Endothelial cell of umbilical vein (primary cell): ENCODE data around the gene GPR68. TPM values are rescaled to one million over a fixed set of nuclear protein-coding genes. Genes with fewer than 3 reads are reported as not detected.

ENCODE experiments used
- BruUV-seq: library from RNA; stranded (reverse); fragments of 400-500 nt; replicated peaks from 2 replicates; lab custom pipeline; 2021; lab: Mats Ljungman, UMichigan
- CTCF ChIA-PET: fragments of 300-600, 350-600 bp; sonication (Branson Sonifier 250); formaldehyde crosslinking; loops from one replicate; lab custom pipeline; 2021; ENCODE audit warnings: antibody characterized with exemption, inconsistent platforms; lab: Charles Lee
- POLR2A ChIA-PET: fragments of 300-600, 350-600 bp; sonication (Branson Sonifier 250); formaldehyde crosslinking; loops from one replicate; lab custom pipeline; 2021; ENCODE audit warnings: antibody characterized with exemption, inconsistent platforms; lab: Charles Lee
- DNase-seq: peaks from one replicate; pipeline ENCODE4 v3.0.0-alpha.2; 2011; ENCODE audit warnings: low read depth, low spot score
- FAIRE-seq: peaks from 2 replicates; lab custom pipeline; 2011; peaks lifted over from hg19 to GRCh38; lab: Jason Lieb, UNC
- H2AFZ ChIP-seq: 2 replicates; pipeline ENCODE4 v1.6.0; 2012; ENCODE audit warnings: low read depth, low read length, control low read depth, inconsistent platforms
- H3K27ac ChIP-seq: 2 replicates; pipeline ENCODE4 v1.5.1; 2011; ENCODE audit warnings: low read depth, mild to moderate bottlenecking, control low read depth, low read length, moderate library complexity; ENCODE audit not compliant: insufficient read depth
- H3K27me3 ChIP-seq, 2 experiments: 2 replicates each; pipeline versions ENCODE4 v1.6.0 to v1.6.1; 2011; ENCODE audit warnings: low read length in 2 of 2, mixed read lengths in 1 of 2; ENCODE audit not compliant: control insufficient read depth in 2 of 2, insufficient read depth in 2 of 2
- H3K36me3 ChIP-seq, 2 experiments: 2 replicates in 1 of 2; 3 replicates in 1 of 2; pipeline ENCODE4 v1.5.1; 2011; ENCODE audit warnings: low read length in 2 of 2, mild to moderate bottlenecking in 1 of 2, moderate library complexity in 1 of 2; ENCODE audit not compliant: control insufficient read depth in 2 of 2, insufficient read depth in 2 of 2; ENCODE audit errors: extremely low read depth in 1 of 2
- H3K4me1 ChIP-seq: 3 replicates; pipeline ENCODE4 v1.5.1; 2011; ENCODE audit warnings: mild to moderate bottlenecking, low read length; ENCODE audit not compliant: control insufficient read depth, insufficient read depth; ENCODE audit errors: extremely low read depth
- H3K4me2 ChIP-seq: 2 replicates; pipeline ENCODE4 v1.6.1; 2011; ENCODE audit warnings: low read length, control low read depth, mixed read lengths; ENCODE audit not compliant: insufficient read depth
- H3K4me3 ChIP-seq, 3 experiments: fragments of 200-600 bp in 1 of 3; sonication (generic), shearing (Covaris generic) in 1 of 3; replicated peaks in 1 of 3; 2 replicates each; pipeline ENCODE4 v1.5.1; 2011 to 2016; ENCODE audit warnings: control low read depth in 3 of 3, low read length in 3 of 3, mild to moderate bottlenecking in 2 of 3, inconsistent platforms in 1 of 3, low read depth in 1 of 3, moderate library complexity in 1 of 3; ENCODE audit not compliant: insufficient read depth in 1 of 3
- H3K79me2 ChIP-seq: 2 replicates; pipeline ENCODE4 v1.6.0; 2012; ENCODE audit warnings: low read length, inconsistent platforms; ENCODE audit not compliant: control insufficient read depth, insufficient read depth
- H3K9ac ChIP-seq: replicated peaks from 2 replicates; pipeline ENCODE3; 2011; ENCODE audit warnings: low read length, control low read depth; ENCODE audit not compliant: insufficient read depth; ENCODE audit errors: extremely low read depth
- H3K9me1 ChIP-seq: replicated peaks from 3 replicates; pipeline ENCODE4 v1.6.0; 2011; ENCODE audit warnings: mild to moderate bottlenecking, low read length; ENCODE audit not compliant: control insufficient read depth, insufficient read depth; ENCODE audit errors: extremely low read depth
- H3K9me3 ChIP-seq: replicated peaks from 2 replicates; pipeline ENCODE4 v1.5.1; 2012; ENCODE audit warnings: low read length, inconsistent platforms; ENCODE audit not compliant: control insufficient read depth, insufficient read depth
- H4K20me1 ChIP-seq: replicated peaks from 2 replicates; pipeline ENCODE3; 2011; ENCODE audit warnings: mild to moderate bottlenecking, low read length; ENCODE audit not compliant: control insufficient read depth, insufficient read depth; ENCODE audit errors: extremely low read depth
- CTCF ChIP-seq, 2 donors: IDR thresholded peaks; 1 replicate in 1 of 2; 2 replicates in 1 of 2; pipeline ENCODE4 v1.5.1; 2011; ENCODE audit warnings: low read length in 2 of 2, mild to moderate bottlenecking in 2 of 2, moderate library complexity in 2 of 2, control low read depth in 1 of 2, inconsistent platforms in 1 of 2, low read depth in 1 of 2; ENCODE audit not compliant: insufficient read depth in 1 of 2; ENCODE audit errors: extremely low read depth in 1 of 2
- EZH2 ChIP-seq: IDR thresholded peaks from 2 replicates; pipeline ENCODE4 v1.6.1; 2012; ENCODE audit warnings: borderline replicate concordance, low read depth, mild to moderate bottlenecking, moderate library complexity, low read length, inconsistent platforms; ENCODE audit not compliant: severe bottlenecking
- FOS ChIP-seq: IDR thresholded peaks from 2 replicates; pipeline ENCODE4 v1.6.1; 2011; ENCODE audit warnings: mild to moderate bottlenecking, low read length, moderate library complexity, borderline replicate concordance; ENCODE audit not compliant: insufficient read depth
- GATA2 ChIP-seq: IDR thresholded peaks from 2 replicates; pipeline ENCODE4 v1.7.0; 2011; ENCODE audit warnings: low read depth, mild to moderate bottlenecking, moderate library complexity, mixed read lengths, low read length; ENCODE audit not compliant: insufficient read length, insufficient read depth
- JUN ChIP-seq: IDR thresholded peaks from 2 replicates; pipeline ENCODE4 v1.6.1; 2011; ENCODE audit warnings: borderline replicate concordance, low read depth; ENCODE audit not compliant: insufficient read length, insufficient read depth
- MAX ChIP-seq: IDR thresholded peaks from 2 replicates; pipeline ENCODE4 v1.6.1; 2011; ENCODE audit not compliant: insufficient read depth, insufficient read length
- MYC ChIP-seq: IDR thresholded peaks from one replicate; pipeline ENCODE4 v1.6.1; 2011; ENCODE audit warnings: mild to moderate bottlenecking, low read depth, low read length
- POLR2A ChIP-seq: IDR thresholded peaks from 2 replicates; pipeline ENCODE4 v1.6.1; 2012; ENCODE audit warnings: low read depth, mild to moderate bottlenecking, control low read depth, low read length
- POLR2AphosphoS5 ChIP-seq: IDR thresholded peaks from 2 replicates; pipeline ENCODE4 v1.6.1; 2012; ENCODE audit warnings: low read depth, mild to moderate bottlenecking, control low read depth, low read length, moderate library complexity; ENCODE audit not compliant: insufficient read depth
- dilution Hi-C: fragments of 300-500 bp; cut with MboI; formaldehyde crosslinking; loops from one replicate; pipeline ENCODE4 v1.15.0; 2019; ENCODE audit warnings: low sequenced_read_pairs; ENCODE audit not compliant: extremely low pct_ligation_motif_present
- intact Hi-C: fragments of 100-400 bp; cut with micrococcal nuclease; formaldehyde crosslinking; loops from one replicate; pipeline ENCODE4 v1.10.0; 2022
- polyA plus RNA-seq, 4 experiments: library from polyadenylated mRNA; depleted of rRNA in 3 of 4; stranded (reverse) in 3 of 4; unstranded in 1 of 4; fragments of >200 nt; gene quantifications; 2 replicates each; pipeline versions ENCODE4 v1.2.1 to v1.2.3, GENCODE V29; 2011 to 2012; ENCODE audit warnings: missing spikeins in 1 of 4
- total RNA-seq: library from RNA; stranded (reverse); gene quantifications from 2 replicates; pipeline ENCODE4 v1.2.3, GENCODE V29; 2021

GPR68 gene
- total and polyA plus RNA-seq, 2 donors (not counting 3 experiments of a cell fraction or from before 2014, with no cell fraction given): 0.24 to 0.36 TPM

GRCh38 chr14:91284146-91284790 is 39.8 kb upstream of the GPR68 start:
- no peak overlapping the region for H2AFZ ChIP-seq
- CTCF ChIA-PET: interaction anchor here (0.9 to 8.8 kb wide), 4 partner anchors 9 to 382 kb away, joined by 3 to 220 read pairs (median 4); no protein-coding TSS in a partner anchor
- FAIRE-seq: no peak
- DNase-seq: no peak
- no peak overlapping the region for H3K4me2 ChIP-seq
- H3K36me3 ChIP-seq: peaks cover 5 to 33% of the 10 kb centered on the region in 2 experiments
- H3K9ac ChIP-seq: no peak overlapping the region
- dilution Hi-C loops (loop anchor here (25.0 kb wide), 1 partner anchor 372 kb away; no protein-coding TSS in a partner anchor), intact Hi-C loops (no loop called here)
- no peaks in the 10 kb centered on the region for H3K79me2 ChIP-seq
- POLR2A ChIA-PET: no interaction called here
- H3K27me3 ChIP-seq: no peaks in the 10 kb centered on the region
- no peaks in the 10 kb centered on the region for H3K4me1 ChIP-seq
- H3K4me3 ChIP-seq: no peak overlapping the region
- no peaks in the 10 kb centered on the region for H3K9me3 ChIP-seq
- no TSS peak for BruUV-seq
- TF ChIP-seq EZH2 (no peak), CTCF (IDR thresholded peaks at IDR 0.05; ENCODE audit: extremely low read depth in 1 of 2, insufficient read depth in 1 of 2, low read depth in 1 of 2, low read length in 2 of 2) (no peak), GATA2 (no peak), POLR2AphosphoS5 (no peak), MAX (no peak), POLR2A (no peak), FOS (no peak), JUN (no peak), MYC (no peak)
- no peaks in the 10 kb centered on the region for H4K20me1 ChIP-seq
- no peaks in the 10 kb centered on the region for H3K9me1 ChIP-seq
- H3K27ac ChIP-seq: no peak overlapping the region
